Nucleus accumbens (tissue), 56 donors: ENCODE measurements around the gene FGB.

ENCODE experiments used
- DNase-seq, 56 donors: peaks; one replicate each; lab custom pipeline; 2025; lab: John Stamatoyannopoulos, UW

FGB gene

DNA sequence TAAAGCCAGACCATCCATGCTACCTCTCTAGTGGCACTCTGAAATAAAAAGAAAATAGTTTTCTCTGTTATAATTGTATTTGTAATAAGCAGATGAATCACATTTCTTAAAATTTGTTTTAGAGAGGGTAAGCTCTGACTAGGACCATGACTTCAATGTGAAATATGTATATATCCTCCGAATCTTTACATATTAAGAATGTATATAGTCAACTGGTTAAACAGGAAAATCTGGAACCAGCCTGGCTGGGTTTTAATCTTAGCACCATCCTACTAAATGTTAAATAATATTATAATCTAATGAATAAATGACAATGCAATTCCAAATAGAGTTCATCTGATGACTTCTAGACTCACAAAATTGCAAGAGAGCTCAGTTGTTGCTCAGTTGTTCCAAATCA lies 1.5 kb downstream of the FGB start:
- DNase-seq = no peak

DNA sequence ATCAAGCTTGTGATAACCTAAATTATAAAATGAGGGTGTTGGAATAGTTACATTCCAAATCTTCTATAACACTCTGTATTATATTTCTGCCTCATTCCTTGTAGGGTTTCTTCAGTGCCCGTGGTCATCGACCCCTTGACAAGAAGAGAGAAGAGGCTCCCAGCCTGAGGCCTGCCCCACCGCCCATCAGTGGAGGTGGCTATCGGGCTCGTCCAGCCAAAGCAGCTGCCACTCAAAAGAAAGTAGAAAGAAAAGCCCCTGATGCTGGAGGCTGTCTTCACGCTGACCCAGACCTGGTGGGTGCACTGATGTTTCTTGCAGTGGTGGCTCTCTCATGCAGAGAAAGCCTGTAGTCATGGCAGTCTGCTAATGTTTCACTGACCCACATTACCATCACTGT lies 2.9 kb downstream of the FGB start:
- no peak for DNase-seq

GRCh38 chr4:154566639-154567204 lies 3.9 kb downstream of the FGB start:
- no peak for DNase-seq

- no peak for DNase-seq
Observed at GRCh38 chr4:154569028-154569427, 6.2 kb downstream of the FGB start.

GRCh38 chr4:154569584-154569983 lies 6.8 kb downstream of the FGB start:
- no peak for DNase-seq

- DNase-seq = no peak
Observed at GRCh38 chr4:154573190-154573870, 10.5 kb downstream of the FGB start.

DNA sequence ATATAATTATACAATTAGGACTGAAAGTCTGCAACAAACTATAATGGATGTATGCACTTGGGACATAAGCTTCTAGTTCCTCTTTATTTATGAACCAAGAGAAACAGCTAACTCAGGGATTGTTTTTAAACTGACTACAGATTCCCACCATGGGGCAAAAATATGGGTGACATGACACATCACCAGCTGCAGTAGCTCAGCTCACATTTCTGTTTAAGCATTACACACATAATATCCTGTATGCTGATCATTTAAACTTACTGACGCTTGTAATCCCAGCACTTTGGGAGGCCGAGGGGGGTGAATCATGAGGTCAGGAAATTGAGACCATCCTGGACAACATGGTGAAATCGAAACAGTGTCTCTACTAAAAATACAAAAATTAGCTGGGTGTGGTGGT lies 11.5 kb downstream of the FGB start:
- DNase-seq = no peak

- DNase-seq = no peak
Observed at GRCh38 chr4:154577324-154577723, 14.5 kb downstream of the FGB start.

- no peak for DNase-seq
Observed at GRCh38 chr4:154578919-154579318, 16.1 kb downstream of the FGB start.

DNA sequence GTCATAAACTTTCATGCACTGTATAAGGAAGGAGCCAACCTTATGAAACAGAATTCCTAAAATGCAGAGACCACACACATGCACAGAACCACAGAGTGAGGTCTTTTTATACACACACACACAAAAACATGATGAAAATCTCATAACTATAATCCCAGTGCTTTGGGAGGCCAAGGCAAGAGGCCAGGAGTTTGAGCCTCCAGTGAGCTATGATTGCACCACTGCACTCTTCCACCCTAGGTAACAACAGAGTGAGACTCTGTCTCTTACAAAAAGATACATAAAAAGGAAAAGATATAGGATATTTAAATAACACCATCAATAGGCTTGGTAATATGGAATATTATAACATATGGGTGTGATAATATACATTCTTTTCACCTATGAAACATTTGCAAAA lies 17.1 kb downstream of the FGB start:
- no peak for DNase-seq

- DNase-seq = no peak
Observed at GRCh38 chr4:154582723-154583122, 19.9 kb downstream of the FGB start.

DNA sequence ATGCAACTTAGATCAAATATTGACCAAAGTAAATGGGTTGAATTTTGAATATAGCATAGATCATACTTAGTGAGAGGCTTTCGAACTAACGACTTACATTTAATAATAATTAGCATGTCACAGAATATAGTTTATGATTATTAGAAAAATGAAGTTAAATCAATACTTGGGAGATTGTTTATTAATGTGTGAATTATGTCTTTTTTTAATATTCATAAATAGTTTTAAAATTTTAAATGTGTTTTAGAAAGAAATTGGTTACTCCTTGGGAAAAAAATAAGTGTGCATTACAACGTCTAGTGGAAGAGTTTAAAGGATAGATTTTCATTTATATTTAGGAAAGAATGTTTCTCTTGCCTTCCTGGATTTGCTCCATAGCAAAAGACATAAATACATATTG lies 20.4 kb downstream of the FGB start:
- DNase-seq = no peak

DNA sequence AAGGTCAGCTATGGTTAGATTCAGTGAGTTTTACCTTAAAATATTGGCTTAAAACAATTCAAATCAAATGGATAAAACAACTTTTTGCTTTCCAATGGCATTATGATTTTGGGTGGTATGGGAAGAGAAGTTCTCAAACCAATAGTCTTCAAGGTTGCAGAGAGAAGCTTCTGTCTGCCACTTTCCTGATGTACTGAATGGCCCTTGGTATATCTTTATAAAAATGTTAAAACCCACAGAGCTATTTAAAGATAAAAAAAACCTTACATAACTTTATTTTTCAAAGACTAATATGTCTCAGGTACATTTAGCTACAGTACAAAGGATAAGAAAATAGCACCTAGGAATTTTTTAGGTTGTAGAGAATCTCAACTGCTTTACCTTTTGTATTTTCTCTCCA lies 20.9 kb downstream of the FGB start:
- no peak for DNase-seq

- DNase-seq = no peak
Observed at GRCh38 chr4:154584259-154584658, 21.4 kb downstream of the FGB start.

GRCh38 chr4:154585369-154586018 lies 22.7 kb downstream of the FGB start:
- DNase-seq = no peak

GRCh38 chr4:154586296-154587033 lies 23.7 kb downstream of the FGB start:
- no peak for DNase-seq

DNA sequence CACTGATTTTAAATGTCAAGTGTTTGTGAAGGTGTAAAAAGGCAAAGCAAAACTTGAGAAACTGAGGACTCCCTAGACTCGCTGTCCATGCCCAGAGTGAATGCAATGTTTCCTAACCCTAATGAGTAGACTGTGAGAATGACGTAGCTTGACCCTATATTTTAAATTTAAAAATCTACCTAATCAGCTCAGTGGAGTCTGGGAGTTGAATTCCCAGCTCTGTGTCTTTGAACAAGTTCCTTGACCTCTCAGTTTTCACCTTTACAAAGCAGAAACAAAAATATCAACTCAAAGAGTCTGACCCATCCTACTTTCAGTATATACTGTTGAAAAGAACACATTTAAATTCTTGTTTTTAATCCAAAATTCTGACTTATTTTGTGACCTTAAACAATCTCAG lies 25.4 kb downstream of the FGB start:
- no peak for DNase-seq

DNA sequence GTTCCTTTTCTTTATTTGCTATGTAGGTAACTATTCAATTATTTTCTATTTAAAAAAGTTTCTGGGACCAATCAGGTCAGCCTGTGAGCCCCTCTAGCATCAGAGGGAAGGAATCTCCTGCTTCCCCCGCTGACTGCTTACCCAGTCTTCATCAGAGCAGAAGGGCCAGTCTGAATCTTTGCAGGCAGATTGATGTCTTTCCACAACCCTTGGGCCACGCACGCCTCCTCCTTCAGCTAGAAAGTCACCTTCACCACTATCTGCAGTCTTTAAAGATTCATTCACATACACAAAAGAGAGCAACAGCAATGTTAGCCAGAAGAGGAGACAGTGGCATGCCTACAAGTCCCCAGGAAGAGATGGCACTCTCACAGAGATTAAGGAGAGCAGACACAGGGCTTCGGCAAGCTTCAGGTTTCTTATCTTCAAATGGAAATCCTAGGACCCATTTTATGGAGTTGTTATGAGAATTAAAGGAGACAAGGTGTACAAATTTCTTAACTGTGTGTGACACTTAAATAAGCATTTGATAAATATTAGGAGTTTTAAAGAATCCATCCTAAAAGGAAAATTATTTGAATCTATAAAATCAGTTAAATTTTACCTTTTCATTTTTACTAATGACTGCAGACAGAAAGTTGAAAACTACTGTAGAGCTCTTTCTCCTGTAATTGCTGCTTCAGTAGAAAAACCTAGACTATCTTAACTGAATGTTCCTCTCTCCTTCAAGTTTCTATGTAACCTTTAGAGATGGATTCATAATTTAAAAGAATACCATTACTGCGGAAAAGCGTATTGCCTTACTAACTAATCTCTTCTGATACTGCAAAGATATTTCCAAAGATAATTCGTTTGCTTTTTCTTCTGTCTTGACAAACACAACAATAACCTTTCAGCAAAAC lies 26.7 kb downstream of the FGB start:
- no peak for DNase-seq

GRCh38 chr4:154590329-154591006 lies 27.7 kb downstream of the FGB start, which contains the start of gene FGA:
Gene FGA, minus strand, starts transcription at chr4:154590742. Its CDS starts 55 bp downstream, at chr4:154590687.
- no peak for DNase-seq

DNA sequence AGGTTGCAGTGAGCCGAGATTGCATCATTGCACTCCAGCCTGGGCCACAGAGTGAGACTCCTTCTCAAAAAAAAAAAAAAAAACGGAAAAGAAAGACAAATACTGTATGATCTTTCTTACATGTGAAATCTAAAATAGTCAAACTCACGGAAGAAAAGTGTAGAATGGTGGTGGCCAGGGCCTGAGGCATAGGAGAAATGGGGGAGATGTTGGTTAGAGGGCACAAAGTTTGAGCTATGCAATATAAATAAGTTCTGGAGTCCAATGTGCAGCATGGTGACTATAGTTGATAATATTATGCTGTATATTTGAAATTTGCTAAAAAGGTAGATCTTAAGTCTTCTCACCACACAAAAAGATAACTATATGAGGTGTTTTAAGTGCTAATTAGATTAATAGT lies 29.1 kb downstream of the FGB start:
- DNase-seq = no peak
